ENCODE data around the gene INMT.

The INMT gene

GRCh38 chr7:30755384-30756154 lies 3.6 kb downstream of the INMT start:
- DNase-seq = no peak

GRCh38 chr7:30757342-30757692 lies 5.4 kb downstream of the INMT start:
- no peak for DNase-seq

GRCh38 chr7:30760514-30761213 lies 8.7 kb downstream of the INMT start:
- no peak for DNase-seq

- DNase-seq = no peak
These were observed 9.6 kb downstream of the INMT start for GRCh38 chr7:30761214-30762156.

GRCh38 chr7:30764030-30764975 lies 12.4 kb downstream of the INMT start:
- DNase-seq = no peak

GRCh38 chr7:30765408-30765807 lies 13.5 kb downstream of the INMT start:
- DNase-seq = no peak

GRCh38 chr7:30770845-30771173 lies 18.9 kb downstream of the INMT start:
- DNase-seq = no peak

GRCh38 chr7:30771174-30771879 lies 19.4 kb downstream of the INMT start, which contains the start of gene MINDY4:
Gene MINDY4 (plus strand): TSS chr7:30771417. CDS start chr7:30771494, 77 bp downstream.
- peak; percentile 43 for DNase-seq

GRCh38 chr7:30771880-30772425 lies 20.0 kb downstream of the INMT start:
- no peak for DNase-seq

GRCh38 chr7:30772984-30773383 lies 21.0 kb downstream of the INMT start:
- DNase-seq = no peak

GRCh38 chr7:30775992-30776391 lies 24.1 kb downstream of the INMT start:
- no peak for DNase-seq

- DNase-seq = no peak
These were observed 25.0 kb downstream of the INMT start for GRCh38 chr7:30776971-30777370.

GRCh38 chr7:30778255-30779025 lies 26.5 kb downstream of the INMT start:
- DNase-seq = no peak

GRCh38 chr7:30779574-30779973 lies 27.6 kb downstream of the INMT start:
- DNase-seq = no peak

- DNase-seq = no peak
These were observed 29.0 kb downstream of the INMT start for GRCh38 chr7:30780941-30781340.

GRCh38 chr7:30782690-30783089 lies 30.8 kb downstream of the INMT start:
- no peak for DNase-seq

GRCh38 chr7:30785786-30786185 lies 33.9 kb downstream of the INMT start:
- DNase-seq = no peak

GRCh38 chr7:30787486-30787885 lies 35.6 kb downstream of the INMT start:
- no peak for DNase-seq

- no peak for DNase-seq
These were observed 36.9 kb downstream of the INMT start for GRCh38 chr7:30788640-30789333.

GRCh38 chr7:30789334-30789711 lies 37.4 kb downstream of the INMT start:
- no peak for DNase-seq
